HepG2 (cell line): ENCODE data around the gene HINT1. TPM values are rescaled to one million over a fixed set of nuclear protein-coding genes. Genes with fewer than 3 reads are reported as not detected.

Experiments used
- BCL6 ChIP-seq: IDR thresholded peaks from 2 replicates; pipeline ENCODE4 v1.6.1; 2016; ENCODE audit warnings: missing genetic modification reagents, missing compliant biosample characterization
- KDM2A ChIP-seq: sonication (generic); formaldehyde crosslinking; IDR thresholded peaks from 2 replicates; pipeline ENCODE4 v1.4.0; 2020; ENCODE audit warnings: low read depth, missing genetic modification reagents, borderline replicate concordance
- KMT2B ChIP-seq: IDR thresholded peaks from 2 replicates; pipeline ENCODE4 v1.6.1; 2016; ENCODE audit warnings: missing genetic modification reagents, missing compliant biosample characterization
- MXI1 ChIP-seq: IDR thresholded peaks from 3 replicates; pipeline ENCODE4 v1.6.1; 2012; ENCODE audit warnings: low read depth, low read length, inconsistent platforms, borderline replicate concordance
- NCOA2 ChIP-seq: sonication (generic); formaldehyde crosslinking; IDR thresholded peaks from 2 replicates; pipeline ENCODE4 v1.8.0; 2022; ENCODE audit warnings: inconsistent platforms
- NFYB ChIP-seq: sonication (generic); formaldehyde crosslinking; IDR thresholded peaks from 2 replicates; pipeline ENCODE4 v1.4.0; 2020; ENCODE audit warnings: missing genetic modification reagents
- POLR2A ChIP-seq, 2 experiments: IDR thresholded peaks; 2 replicates each; pipeline ENCODE4 v1.6.1; 2011; ENCODE audit warnings: low read depth in 2 of 2, low read length in 2 of 2, mild to moderate bottlenecking in 1 of 2, moderate library complexity in 1 of 2; ENCODE audit not compliant: insufficient read depth in 1 of 2
- RAD21 ChIP-seq: fragments of 450-650 bp; formaldehyde crosslinking; IDR thresholded peaks from 2 replicates; pipeline ENCODE4 v1.5.0; 2020; ENCODE audit warnings: mild to moderate bottlenecking
- ZBTB3 ChIP-seq: sonication (generic); formaldehyde crosslinking; IDR thresholded peaks from 2 replicates; pipeline ENCODE4 v1.4.0; 2020; ENCODE audit warnings: low read depth, mild to moderate bottlenecking, moderate library complexity, missing genetic modification reagents, borderline replicate concordance
- ZNF331 ChIP-seq: sonication (generic); formaldehyde crosslinking; IDR thresholded peaks from 2 replicates; pipeline ENCODE4 v1.4.0; 2020; ENCODE audit warnings: missing genetic modification reagents
- ZNF430 ChIP-seq: sonication (generic); formaldehyde crosslinking; IDR thresholded peaks from 2 replicates; pipeline ENCODE4 v1.9.0; 2021; ENCODE audit warnings: mild to moderate bottlenecking, missing genetic modification reagents
- ZNF503 ChIP-seq: sonication (generic); formaldehyde crosslinking; IDR thresholded peaks from 2 replicates; pipeline ENCODE4 v1.4.0; 2020; ENCODE audit warnings: missing genetic modification reagents
- ZNF609 ChIP-seq: sonication (generic); formaldehyde crosslinking; IDR thresholded peaks from 2 replicates; pipeline ENCODE4 v1.4.0; 2020; ENCODE audit warnings: mild to moderate bottlenecking, missing genetic modification reagents, borderline replicate concordance
- ZSCAN5A ChIP-seq: sonication (generic); formaldehyde crosslinking; IDR thresholded peaks from 2 replicates; pipeline ENCODE4 v1.8.0; 2022; ENCODE audit warnings: mild to moderate bottlenecking, missing genetic modification reagents, borderline replicate concordance
- polyA plus RNA-seq, 8 experiments: library from polyadenylated mRNA; depleted of rRNA in 3 of 8; stranded (reverse) in 7 of 8; unstranded in 1 of 8; fragments of >200 nt; fragmentation: Illumina TruSeq in 4 of 8; extraction: Trizol in 4 of 8; gene quantifications; 2 replicates each; pipeline versions ENCODE4 v1.2.1 to v1.2.3, GENCODE V29; 2011 to 2016; ENCODE audit warnings: low read depth in 4 of 8, missing spikeins in 1 of 8, mixed read lengths in 1 of 8; ENCODE audit not compliant: insufficient read depth in 1 of 8
- total RNA-seq, 5 experiments: library from RNA; depleted of rRNA; stranded (reverse); fragments of >200 nt; fragmentation: Illumina TruSeq; extraction: Trizol; gene quantifications; 2 replicates each; pipeline ENCODE4 v1.2.3, GENCODE V29; 2016; ENCODE audit warnings: low read depth in 1 of 5
- TF ChIP-seq, protein P1 (sequence below): sonication (generic); formaldehyde crosslinking; IDR thresholded peaks from 2 replicates; pipeline ENCODE4 v1.5.1; 2020; ENCODE audit warnings: mild to moderate bottlenecking, missing genetic modification reagents, borderline replicate concordance

HINT1 gene
- total and polyA plus RNA-seq, 2 of the 13 experiments (the other 11 are each of a cell fraction or from before 2014, with no cell fraction given) = 428 to 997 TPM

- TF ChIP-seq, protein P1, sequence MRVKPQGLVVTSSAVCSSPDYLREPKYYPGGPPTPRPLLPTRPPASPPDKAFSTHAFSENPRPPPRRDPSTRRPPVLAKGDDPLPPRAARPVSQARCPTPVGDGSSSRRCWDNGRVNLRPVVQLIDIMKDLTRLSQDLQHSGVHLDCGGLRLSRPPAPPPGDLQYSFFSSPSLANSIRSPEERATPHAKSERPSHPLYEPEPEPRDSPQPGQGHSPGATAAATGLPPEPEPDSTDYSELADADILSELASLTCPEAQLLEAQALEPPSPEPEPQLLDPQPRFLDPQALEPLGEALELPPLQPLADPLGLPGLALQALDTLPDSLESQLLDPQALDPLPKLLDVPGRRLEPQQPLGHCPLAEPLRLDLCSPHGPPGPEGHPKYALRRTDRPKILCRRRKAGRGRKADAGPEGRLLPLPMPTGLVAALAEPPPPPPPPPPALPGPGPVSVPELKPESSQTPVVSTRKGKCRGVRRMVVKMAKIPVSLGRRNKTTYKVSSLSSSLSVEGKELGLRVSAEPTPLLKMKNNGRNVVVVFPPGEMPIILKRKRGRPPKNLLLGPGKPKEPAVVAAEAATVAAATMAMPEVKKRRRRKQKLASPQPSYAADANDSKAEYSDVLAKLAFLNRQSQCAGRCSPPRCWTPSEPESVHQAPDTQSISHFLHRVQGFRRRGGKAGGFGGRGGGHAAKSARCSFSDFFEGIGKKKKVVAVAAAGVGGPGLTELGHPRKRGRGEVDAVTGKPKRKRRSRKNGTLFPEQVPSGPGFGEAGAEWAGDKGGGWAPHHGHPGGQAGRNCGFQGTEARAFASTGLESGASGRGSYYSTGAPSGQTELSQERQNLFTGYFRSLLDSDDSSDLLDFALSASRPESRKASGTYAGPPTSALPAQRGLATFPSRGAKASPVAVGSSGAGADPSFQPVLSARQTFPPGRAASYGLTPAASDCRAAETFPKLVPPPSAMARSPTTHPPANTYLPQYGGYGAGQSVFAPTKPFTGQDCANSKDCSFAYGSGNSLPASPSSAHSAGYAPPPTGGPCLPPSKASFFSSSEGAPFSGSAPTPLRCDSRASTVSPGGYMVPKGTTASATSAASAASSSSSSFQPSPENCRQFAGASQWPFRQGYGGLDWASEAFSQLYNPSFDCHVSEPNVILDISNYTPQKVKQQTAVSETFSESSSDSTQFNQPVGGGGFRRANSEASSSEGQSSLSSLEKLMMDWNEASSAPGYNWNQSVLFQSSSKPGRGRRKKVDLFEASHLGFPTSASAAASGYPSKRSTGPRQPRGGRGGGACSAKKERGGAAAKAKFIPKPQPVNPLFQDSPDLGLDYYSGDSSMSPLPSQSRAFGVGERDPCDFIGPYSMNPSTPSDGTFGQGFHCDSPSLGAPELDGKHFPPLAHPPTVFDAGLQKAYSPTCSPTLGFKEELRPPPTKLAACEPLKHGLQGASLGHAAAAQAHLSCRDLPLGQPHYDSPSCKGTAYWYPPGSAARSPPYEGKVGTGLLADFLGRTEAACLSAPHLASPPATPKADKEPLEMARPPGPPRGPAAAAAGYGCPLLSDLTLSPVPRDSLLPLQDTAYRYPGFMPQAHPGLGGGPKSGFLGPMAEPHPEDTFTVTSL = peak; percentile 64; the same call in 1 of the 2 replicates
- TF ChIP-seq KMT2B (no peak), ZNF331 (peak; percentile 29; the same call in 1 of the 2 replicates), NCOA2 (CRISPR knock-in tag) (peak; percentile 36; the same call in 1 of the 2 replicates), ZNF609 (no peak), MXI1 (no peak), POLR2A (IDR thresholded peaks at IDR 0.05; ENCODE audit: insufficient read depth in 1 of 2, low read depth in 2 of 2, low read length in 2 of 2) (peak in 1 of 2 experiments; percentile 14; a peak in 1 of 4 replicates), BCL6 (CRISPR knock-in tag) (no peak), ZNF503 (CRISPR knock-in tag) (no peak), NFYB (CRISPR knock-in tag) (no peak), ZNF430 (CRISPR knock-in tag) (no peak), KDM2A (CRISPR knock-in tag) (no peak), ZBTB3 (no peak), ZSCAN5A (no peak), RAD21 (CRISPR knock-in tag) (no peak; the same call in 1 of the 2 replicates)
Measured at GRCh38 chr5:131163276-131164119, 1.6 kb downstream of the HINT1 start (continued).
